DND-41 (cell line): ENCODE results near the gene SORT1.

Source experiments
- CTCF ChIP-seq: IDR thresholded peaks from 2 replicates; pipeline ENCODE4 v1.5.1; 2012; ENCODE audit warnings: borderline replicate concordance, low read length, moderate library complexity, mild to moderate bottlenecking; ENCODE audit not compliant: poor library complexity, severe bottlenecking; ENCODE audit errors: extremely low read depth
- EZH2 ChIP-seq: IDR thresholded peaks from 3 replicates; pipeline ENCODE4 v1.6.1; 2012; ENCODE audit warnings: borderline replicate concordance, low read depth, mild to moderate bottlenecking, moderate library complexity, low read length, inconsistent platforms; ENCODE audit not compliant: severe bottlenecking

DNA sequence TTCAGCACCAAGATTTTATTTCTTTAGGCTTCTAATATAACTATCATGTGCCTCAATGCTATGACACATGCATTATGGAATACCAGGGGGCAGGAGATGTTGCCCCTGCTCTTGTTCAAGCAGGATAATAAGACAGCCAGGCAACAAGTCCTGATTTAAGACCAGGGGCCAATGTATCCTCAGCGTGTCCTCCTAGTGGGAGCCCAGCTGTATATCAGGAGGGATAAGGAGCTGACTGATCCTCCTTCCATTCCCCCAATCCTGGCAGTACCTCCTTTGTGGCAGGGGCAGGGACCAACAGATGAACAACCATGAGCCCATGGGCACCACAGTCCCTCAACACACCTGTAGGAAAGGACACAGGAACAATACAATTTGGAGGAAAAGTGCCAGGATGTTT, 29.3 kb downstream of the SORT1 start:
- TF ChIP-seq CTCF: no peak
- no peak for TF ChIP-seq EZH2
